RWPE2 (cell line): ENCODE measurements around the gene ATXN7.

Experiments
- ATAC-seq: fragments of 200-7000 bp; cut with Tn5 transposase; 3 replicates; pipeline ENCODE4 v1.9.1; 2021; ENCODE audit warnings: low read depth
- DNase-seq: peaks from one replicate; pipeline ENCODE4 v3.0.0-alpha.2; 2020; ENCODE audit warnings: low spot score
- H3K27ac ChIP-seq: fragments of 450-650 bp; 2 replicates; pipeline ENCODE4 v1.5.1; 2017; ENCODE audit warnings: mild to moderate bottlenecking; ENCODE audit not compliant: poor library complexity, severe bottlenecking
- H3K27me3 ChIP-seq: fragments of 250-450 bp; sonication (Bioruptor Pico); 2 replicates; pipeline ENCODE4 v1.5.1; 2021; ENCODE audit warnings: mild to moderate bottlenecking, moderate library complexity; ENCODE audit not compliant: insufficient read depth, poor library complexity, severe bottlenecking
- H3K36me3 ChIP-seq: fragments of 250-450 bp; sonication (Bioruptor Pico); 2 replicates; pipeline ENCODE4 v1.5.1; 2020; ENCODE audit warnings: low read depth, mild to moderate bottlenecking, moderate library complexity
- H3K4me1 ChIP-seq: fragments of 250-450 bp; sonication (Bioruptor Pico); 2 replicates; pipeline ENCODE4 v1.5.1; 2021; ENCODE audit warnings: mild to moderate bottlenecking, moderate library complexity; ENCODE audit not compliant: insufficient read depth, poor library complexity, severe bottlenecking
- H3K4me3 ChIP-seq: fragments of 250-450 bp; sonication (Bioruptor Pico); 2 replicates; pipeline ENCODE4 v1.5.1; 2021; ENCODE audit warnings: mild to moderate bottlenecking, moderate library complexity; ENCODE audit not compliant: severe bottlenecking
- H3K9me3 ChIP-seq: fragments of 250-450 bp; sonication (Bioruptor Pico); 2 replicates; pipeline ENCODE4 v1.5.1; 2021; ENCODE audit warnings: mild to moderate bottlenecking, moderate library complexity; ENCODE audit not compliant: severe bottlenecking
- CTCF ChIP-seq: fragments of 450-650 bp; IDR thresholded peaks from one replicate; pipeline ENCODE4 v1.5.1; 2017; ENCODE audit warnings: mild to moderate bottlenecking, moderate library complexity; ENCODE audit not compliant: poor library complexity, severe bottlenecking

ATXN7 gene

GRCh38 chr3:63967675-63968611 is 104.3 kb downstream of the ATXN7 start:
- Histone ChIP-seq H3K4me3 (no peak overlapping the region), H3K9me3 (no peaks in the 10 kb centered on the region), H3K36me3 (no peaks in the 10 kb centered on the region), H3K27me3 (no peaks in the 10 kb centered on the region), H3K27ac (peak overlapping the region; percentile 63), H3K4me1 (peaks cover 34% of the 10 kb centered on the region)
- TF ChIP-seq CTCF: no peak
- DNase-seq (no peak), ATAC-seq (peak; percentile 49)

- DNase-seq (no peak), ATAC-seq (peak; percentile 59)
- Histone ChIP-seq H3K4me1 (peaks cover 34% of the 10 kb centered on the region), H3K9me3 (no peaks in the 10 kb centered on the region), H3K36me3 (no peaks in the 10 kb centered on the region), H3K27ac (peak overlapping the region; percentile 63), H3K4me3 (no peak overlapping the region), H3K27me3 (no peaks in the 10 kb centered on the region)
- no peak for TF ChIP-seq CTCF
Measured at GRCh38 chr3:63968612-63969350, 105.1 kb downstream of the ATXN7 start.

GRCh38 chr3:63969876-63970275 is 106.2 kb downstream of the ATXN7 start:
- Histone ChIP-seq H3K27ac (peak overlapping the region; percentile 63), H3K27me3 (no peaks in the 10 kb centered on the region), H3K4me1 (peaks cover 38% of the 10 kb centered on the region), H3K9me3 (no peaks in the 10 kb centered on the region), H3K36me3 (no peaks in the 10 kb centered on the region), H3K4me3 (no peak overlapping the region)
- TF ChIP-seq CTCF: no peak
- ATAC-seq (no peak), DNase-seq (no peak)

- Histone ChIP-seq H3K36me3 (no peaks in the 10 kb centered on the region), H3K27me3 (no peaks in the 10 kb centered on the region), H3K4me1 (peaks cover 48% of the 10 kb centered on the region), H3K4me3 (no peak overlapping the region), H3K9me3 (no peaks in the 10 kb centered on the region), H3K27ac (no peak overlapping the region)
- TF ChIP-seq CTCF: no peak
- ATAC-seq: no peak
- no peak for DNase-seq
Measured at GRCh38 chr3:63970631-63971475, 107.2 kb downstream of the ATXN7 start.
